Mammary microvascular endothelial cell (primary cell): ENCODE data around the gene ERVV-1. TPM values are rescaled to one million over a fixed set of nuclear protein-coding genes. Genes with fewer than 3 reads are reported as not detected.

ENCODE experiments used
- total RNA-seq: library from RNA; depleted of rRNA; stranded (reverse); fragments of >200 nt; gene quantifications from 2 replicates; pipeline ENCODE4 v1.2.3, GENCODE V29; 2015

Gene ERVV-1, protein sequence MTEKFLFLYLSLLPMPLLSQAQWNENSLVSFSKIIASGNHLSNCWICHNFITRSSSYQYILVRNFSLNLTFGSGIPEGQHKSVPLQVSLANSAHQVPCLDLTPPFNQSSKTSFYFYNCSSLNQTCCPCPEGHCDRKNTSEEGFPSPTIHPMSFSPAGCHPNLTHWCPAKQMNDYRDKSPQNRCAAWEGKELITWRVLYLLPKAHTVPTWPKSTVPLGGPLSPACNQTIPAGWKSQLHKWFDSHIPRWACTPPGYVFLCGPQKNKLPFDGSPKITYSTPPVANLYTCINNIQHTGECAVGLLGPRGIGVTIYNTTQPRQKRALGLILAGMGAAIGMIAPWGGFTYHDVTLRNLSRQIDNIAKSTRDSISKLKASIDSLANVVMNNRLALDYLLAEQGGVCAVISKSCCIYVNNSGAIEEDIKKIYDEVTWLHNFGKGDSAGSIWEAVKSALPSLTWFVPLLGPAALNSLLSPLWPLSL
- total RNA-seq = not detected in 2 replicates

GRCh38 chr19:53013621-53014020 lies at the start of gene ERVV-1:
TSS of gene ERVV-1 (plus strand) at chr19:53013921. CDS start at chr19:53014091, 170 bp downstream.

Other genes with a start within 250 kb of the ERVV-1 start
- 2.5 and 4.0 TPM in 2 replicates for gene ZNF600, start 227.1 kb upstream of the ERVV-1 start, total RNA-seq
- gene ZNF28, start 192.3 kb upstream of the ERVV-1 start, total RNA-seq = 11.7 and 14.4 TPM in 2 replicates
- gene ZNF468, start 156.3 kb upstream of the ERVV-1 start, total RNA-seq = 12.3 and 12.5 TPM in 2 replicates
- gene ZNF320, start 116.3 kb upstream of the ERVV-1 start, total RNA-seq = 4.3 and 9.0 TPM in 2 replicates
- gene ZNF888, start 90.5 kb upstream of the ERVV-1 start, total RNA-seq = 3.9 and 8.3 TPM in 2 replicates
- 4.7 and 5.0 TPM in 2 replicates for gene ZNF816, start 51.0 kb upstream of the ERVV-1 start, total RNA-seq
- gene ERVV-2, start 30.8 kb downstream of the ERVV-1 start, total RNA-seq = not detected in 2 replicates
- 13.2 and 17.8 TPM in 2 replicates for gene ZNF160, start 89.5 kb downstream of the ERVV-1 start, total RNA-seq
- gene ZNF415, start 119.0 kb downstream of the ERVV-1 start, total RNA-seq = 4.8 and 5.3 TPM in 2 replicates
- 10.1 and 10.6 TPM in 2 replicates for gene ZNF347, start 145.1 kb downstream of the ERVV-1 start, total RNA-seq
- gene ZNF665, start 179.4 kb downstream of the ERVV-1 start, total RNA-seq = 1.7 and 6.7 TPM in 2 replicates
- gene ZNF677, start 241.0 kb downstream of the ERVV-1 start, total RNA-seq = 11.7 and 15.5 TPM in 2 replicates
- not detected in 2 replicates for gene VN1R2, start 244.4 kb downstream of the ERVV-1 start, total RNA-seq